ENCODE results near the gene IRF2BPL. TPM values are rescaled to one million over a fixed set of nuclear protein-coding genes. Genes with fewer than 3 reads are reported as not detected.
A peak's percentile ranks its signal among the peaks of the same experiment; 100 is the strongest.
"Not testable (repeated sequence)": the region's sequence is repeated elsewhere in the genome, so short reads cannot be mapped to it uniquely, and the experiment has no call there.

IRF2BPL gene
- total RNA-seq, 1 donor from 2014 or later = 8.6 TPM

DNA sequence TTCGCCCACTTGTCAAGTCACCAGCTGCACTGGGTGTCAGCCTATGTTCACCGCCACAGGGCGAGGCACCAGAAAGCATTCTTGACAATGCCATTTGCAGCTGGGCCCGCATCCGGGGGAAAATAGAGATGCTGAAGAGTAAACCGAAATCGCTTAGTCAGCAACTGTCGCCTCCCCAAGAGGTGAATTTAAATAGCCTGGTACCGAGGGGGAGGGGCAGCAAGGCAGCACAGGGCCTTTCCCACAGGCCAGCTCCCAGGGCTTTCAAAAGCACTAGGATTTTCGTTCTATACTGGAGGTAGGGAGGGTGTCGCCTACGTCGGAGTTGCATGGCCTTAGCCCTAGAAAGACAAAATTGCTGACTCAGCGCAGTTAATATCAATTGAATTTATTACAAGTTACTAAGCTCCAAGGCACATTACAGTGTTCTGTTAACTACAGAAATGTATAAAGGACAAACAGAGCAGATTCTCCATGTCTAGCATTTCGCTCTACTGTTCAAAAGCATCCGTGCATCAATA is 4.3 kb downstream of the IRF2BPL start:
- no peaks in the 10 kb centered on the region for H3K36me3 Mint-ChIP-seq (ENCODE audit: low read depth, unreplicated experiment)

GRCh38 chr14:77023001-77023996 is 5.2 kb downstream of the IRF2BPL start:
- H3K4me1 Mint-ChIP-seq (ENCODE audit: unreplicated experiment) = peaks cover 15% of the 10 kb centered on the region
- H3K27ac Mint-ChIP-seq (ENCODE audit: unreplicated experiment) = no peak overlapping the region
- no peaks in the 10 kb centered on the region for H3K36me3 Mint-ChIP-seq (ENCODE audit: low read depth, unreplicated experiment)
- peaks cover 5% of the 10 kb centered on the region for H3K27me3 Mint-ChIP-seq (ENCODE audit: unreplicated experiment)
- TF ChIP-seq CTCF (IDR thresholded peaks at IDR 0.05; ENCODE audit: unreplicated experiment) = no peak
- H3K9me3 Mint-ChIP-seq (ENCODE audit: unreplicated experiment) = no peaks in the 10 kb centered on the region
- no peak for DNase-seq (ENCODE audit: low spot score)
- no peak overlapping the region for H3K4me3 Mint-ChIP-seq (ENCODE audit: unreplicated experiment)

More for the DNA sequence above, 4.3 kb downstream of the IRF2BPL start:
- Mint-ChIP-seq H3K27me3 (ENCODE audit: unreplicated experiment) (peaks cover 10% of the 10 kb centered on the region), H3K4me3 (ENCODE audit: unreplicated experiment) (peak overlapping the region; percentile 13), H3K27ac (ENCODE audit: unreplicated experiment) (no peak overlapping the region), H3K9me3 (ENCODE audit: unreplicated experiment) (no peaks in the 10 kb centered on the region), H3K4me1 (ENCODE audit: unreplicated experiment) (peaks cover 20% of the 10 kb centered on the region)
- no peak for DNase-seq (ENCODE audit: low spot score)
- TF ChIP-seq CTCF (IDR thresholded peaks at IDR 0.05; ENCODE audit: unreplicated experiment) = no peak

DNA sequence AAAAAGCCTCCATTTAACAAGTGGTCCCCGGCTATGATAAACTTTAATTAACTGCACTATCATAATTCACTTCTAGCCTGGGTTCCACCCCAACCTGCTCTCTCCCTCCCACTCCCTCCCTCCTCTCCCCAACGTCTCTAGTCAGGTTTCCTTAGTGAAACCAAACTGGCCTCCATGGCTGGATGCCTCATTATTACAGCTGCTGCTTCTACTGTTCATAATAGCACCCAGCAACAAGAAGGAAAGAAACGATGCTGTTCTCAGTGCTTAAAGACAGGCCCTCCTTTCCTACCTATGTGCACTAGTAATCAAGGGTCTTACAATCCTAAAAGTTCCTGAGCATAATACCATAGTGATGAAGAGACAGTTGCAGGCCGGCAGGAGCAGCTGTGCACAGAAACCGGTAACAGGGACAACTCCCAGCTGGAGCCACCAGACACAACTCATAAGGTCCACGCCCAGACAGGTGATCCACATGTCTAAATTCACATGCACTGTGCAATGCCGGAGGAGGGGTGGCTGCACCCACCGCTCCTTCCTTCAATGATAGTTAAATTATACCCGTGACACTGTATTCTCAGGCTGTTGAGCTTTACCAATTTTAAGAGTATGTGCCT is 6.2 kb downstream of the IRF2BPL start:
- Mint-ChIP-seq H3K4me1 (ENCODE audit: unreplicated experiment) (peaks cover 15% of the 10 kb centered on the region), H3K4me3 (ENCODE audit: unreplicated experiment) (no peak overlapping the region), H3K27ac (ENCODE audit: unreplicated experiment) (no peak overlapping the region), H3K9me3 (ENCODE audit: unreplicated experiment) (no peaks in the 10 kb centered on the region), H3K27me3 (ENCODE audit: unreplicated experiment) (peaks cover 7% of the 10 kb centered on the region), H3K36me3 (ENCODE audit: low read depth, unreplicated experiment) (no peaks in the 10 kb centered on the region)
- TF ChIP-seq CTCF (IDR thresholded peaks at IDR 0.05; ENCODE audit: unreplicated experiment) = no peak
- DNase-seq (ENCODE audit: low spot score) = no peak

DNA sequence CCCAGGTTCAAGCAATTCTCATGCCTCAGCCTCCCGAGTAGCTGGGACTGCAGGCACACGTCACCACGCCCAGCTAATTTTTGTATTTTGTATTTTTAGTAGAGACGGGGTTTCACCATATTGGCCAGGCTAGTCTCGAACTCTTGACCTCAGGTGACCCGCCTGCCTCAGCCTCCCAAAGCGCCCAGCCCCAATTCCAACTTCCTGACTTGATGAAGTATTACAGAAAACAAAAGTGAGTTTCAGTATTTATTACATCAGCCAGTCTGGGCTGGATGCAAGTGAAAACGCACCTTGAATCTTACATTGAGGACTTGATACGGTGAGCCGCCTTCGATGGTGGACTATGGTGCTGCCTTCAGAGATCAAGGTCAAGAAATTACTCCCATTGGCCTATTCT is 7.1 kb downstream of the IRF2BPL start:
- H3K4me1 Mint-ChIP-seq (ENCODE audit: unreplicated experiment) = peaks cover 15% of the 10 kb centered on the region
- H3K27ac Mint-ChIP-seq (ENCODE audit: unreplicated experiment); H3K9me3 Mint-ChIP-seq (ENCODE audit: unreplicated experiment): not testable (repeated sequence)

DNA sequence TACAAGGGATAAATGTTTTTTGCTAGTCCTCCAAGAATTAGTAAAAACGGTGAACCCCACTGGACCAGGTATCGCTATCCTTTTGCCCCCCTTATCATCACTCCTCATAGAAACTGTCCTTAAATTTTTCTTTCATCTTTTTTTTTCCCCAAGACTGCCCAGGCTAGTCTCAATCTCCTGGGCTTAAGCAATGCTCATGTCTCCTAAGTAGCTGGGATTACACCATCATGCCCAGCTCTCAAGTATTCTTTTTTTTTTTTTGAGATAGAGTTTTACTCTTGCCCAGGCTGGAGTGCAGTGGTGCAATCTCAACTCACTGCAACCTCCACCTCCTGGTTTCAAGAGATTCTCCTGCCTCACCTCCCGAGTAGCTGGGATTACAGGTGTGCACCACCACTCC is 9.7 kb downstream of the IRF2BPL start:
- DNase-seq (ENCODE audit: low spot score) = no peak
- peaks cover 3% of the 10 kb centered on the region for H3K4me1 Mint-ChIP-seq (ENCODE audit: unreplicated experiment)
- H3K27ac Mint-ChIP-seq (ENCODE audit: unreplicated experiment) = no peak overlapping the region
- no peak for TF ChIP-seq CTCF (IDR thresholded peaks at IDR 0.05; ENCODE audit: unreplicated experiment)
- H3K4me3 Mint-ChIP-seq (ENCODE audit: unreplicated experiment) = no peak overlapping the region
- H3K9me3 Mint-ChIP-seq (ENCODE audit: unreplicated experiment) = no peaks in the 10 kb centered on the region
- no peaks in the 10 kb centered on the region for H3K36me3 Mint-ChIP-seq (ENCODE audit: low read depth, unreplicated experiment)
- H3K27me3 Mint-ChIP-seq (ENCODE audit: unreplicated experiment) = peaks cover 7% of the 10 kb centered on the region

More for the DNA sequence above, 7.1 kb downstream of the IRF2BPL start:
- DNase-seq (ENCODE audit: low spot score); H3K4me3 Mint-ChIP-seq (ENCODE audit: unreplicated experiment); H3K36me3 Mint-ChIP-seq (ENCODE audit: low read depth, unreplicated experiment); H3K27me3 Mint-ChIP-seq (ENCODE audit: unreplicated experiment): not testable (repeated sequence)

Measured in endothelial cell (in vitro differentiated cells).